Hematopoietic multipotent progenitor cell treated with erythropoietin and hydrocortisone succinate and interleukin-3 and kit ligand, for 6 days (in vitro differentiated cells): ENCODE data around the gene RABGGTA.
"Not testable (repeated sequence)": the region's sequence is repeated elsewhere in the genome, so short reads cannot be mapped to it uniquely, and the experiment has no call there.

Source experiments
- DNase-seq: peaks from one replicate; pipeline ENCODE4 v3.0.0-alpha.2; 2015

RABGGTA gene

DNA sequence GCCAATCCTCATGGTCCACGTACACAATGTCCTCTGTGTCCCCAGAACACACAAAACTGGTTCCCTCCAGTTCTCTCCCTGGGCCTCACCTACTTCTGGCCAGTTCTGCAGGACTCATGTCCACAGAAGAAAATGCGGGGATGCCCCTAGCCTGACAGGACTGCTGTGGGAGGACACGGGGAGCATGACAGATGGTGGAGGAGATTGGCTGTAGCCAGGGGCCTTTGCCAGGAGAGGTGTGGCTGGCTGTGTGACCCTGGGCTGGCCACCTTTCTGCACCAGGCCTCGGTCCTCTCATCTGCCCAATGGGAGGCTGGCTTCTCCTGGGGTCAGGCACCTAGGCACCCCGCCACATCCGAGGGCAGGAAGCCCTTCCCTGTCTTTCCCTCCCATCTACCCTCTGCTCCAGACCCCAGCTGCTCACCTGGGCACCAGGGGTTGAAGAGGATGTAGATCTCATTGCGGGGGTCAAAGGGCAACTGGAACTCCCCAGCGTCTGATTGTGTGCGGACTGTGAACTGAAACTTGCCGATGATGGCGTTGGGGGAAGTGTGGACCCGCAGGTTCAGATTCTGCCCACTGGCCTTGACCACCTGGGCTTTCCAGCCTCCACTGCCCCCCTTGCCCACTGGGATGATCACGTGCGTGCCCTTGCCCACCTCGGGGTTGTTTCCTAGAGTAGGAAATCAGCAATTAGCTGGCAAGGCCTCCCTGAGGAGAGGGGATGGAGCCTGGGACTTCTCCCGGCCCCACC is 11.2 kb downstream of the RABGGTA start:
- DNase-seq = no peak

DNA sequence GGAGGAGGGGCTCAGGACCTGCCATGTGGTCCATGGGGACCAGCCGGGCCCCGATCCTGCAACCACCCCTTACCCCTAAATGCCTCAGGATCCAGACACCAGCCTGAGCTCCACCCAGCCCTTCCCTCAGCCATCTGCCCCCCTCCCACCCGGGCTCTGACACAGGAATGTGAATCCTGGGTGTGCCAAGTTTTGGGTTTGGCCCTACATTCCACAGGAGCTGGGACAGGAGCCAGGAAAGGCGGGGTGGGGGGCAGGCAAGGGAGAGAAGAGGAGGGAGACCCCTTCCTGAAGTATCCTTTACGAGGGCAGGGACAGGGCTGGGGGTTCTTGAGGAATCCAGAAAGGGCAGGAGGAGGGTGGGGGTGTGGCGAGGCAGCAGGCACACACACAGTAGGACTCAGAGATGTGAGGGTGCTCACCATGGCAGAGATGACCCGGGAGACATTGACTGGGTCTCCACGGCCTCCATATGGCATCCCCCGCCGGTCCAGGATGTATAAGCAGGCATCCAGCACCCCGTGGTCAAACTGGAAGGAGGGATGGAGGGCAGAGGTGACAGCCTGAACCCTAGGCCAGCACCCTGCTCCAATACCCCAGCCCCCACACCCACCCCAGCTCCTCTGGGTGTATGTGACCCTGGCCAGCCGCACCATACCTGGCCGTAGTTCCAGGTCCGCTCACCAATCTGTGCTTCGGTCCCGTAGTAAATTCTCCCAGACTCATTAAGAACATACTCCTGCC is 11.9 kb downstream of the RABGGTA start:
- DNase-seq = no peak

DNA sequence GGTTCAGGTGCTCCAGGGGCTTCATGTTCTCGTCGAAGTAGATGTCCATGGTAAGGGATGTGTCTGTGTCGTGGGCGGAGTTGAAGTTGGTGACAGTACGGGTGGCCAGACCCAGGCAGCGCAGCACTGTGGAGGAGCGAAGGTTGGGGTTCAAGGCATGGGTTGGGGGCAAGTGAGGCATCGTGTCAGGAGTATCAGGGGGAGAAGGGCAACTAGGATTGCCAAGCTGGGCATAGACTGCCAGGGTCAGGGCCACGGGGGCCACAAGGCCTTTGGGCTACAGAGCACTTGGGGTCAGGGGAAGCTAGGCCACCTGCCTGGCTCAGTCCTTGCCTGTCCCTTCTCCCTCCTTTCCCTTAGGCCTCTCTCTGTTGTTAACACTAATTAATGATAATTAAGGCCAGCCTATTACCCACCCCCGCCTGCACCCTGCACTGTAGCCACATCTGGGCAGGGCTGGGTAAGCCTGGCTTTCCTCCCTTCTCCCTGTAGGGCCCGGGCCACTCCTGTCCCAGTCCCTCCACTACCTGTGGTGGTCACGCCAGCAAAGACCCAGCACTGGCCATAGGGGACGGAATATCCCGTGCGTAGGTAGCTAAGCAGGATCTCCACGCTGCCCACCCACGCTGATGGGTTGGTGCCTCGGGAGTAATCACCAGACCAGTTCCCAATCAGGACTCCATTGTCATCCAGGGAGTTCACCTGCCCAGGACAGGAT is 12.7 kb downstream of the RABGGTA start:
- no peak for DNase-seq

GRCh38 chr14:24258119-24258518 is 13.3 kb downstream of the RABGGTA start:
- DNase-seq = no peak

DNA sequence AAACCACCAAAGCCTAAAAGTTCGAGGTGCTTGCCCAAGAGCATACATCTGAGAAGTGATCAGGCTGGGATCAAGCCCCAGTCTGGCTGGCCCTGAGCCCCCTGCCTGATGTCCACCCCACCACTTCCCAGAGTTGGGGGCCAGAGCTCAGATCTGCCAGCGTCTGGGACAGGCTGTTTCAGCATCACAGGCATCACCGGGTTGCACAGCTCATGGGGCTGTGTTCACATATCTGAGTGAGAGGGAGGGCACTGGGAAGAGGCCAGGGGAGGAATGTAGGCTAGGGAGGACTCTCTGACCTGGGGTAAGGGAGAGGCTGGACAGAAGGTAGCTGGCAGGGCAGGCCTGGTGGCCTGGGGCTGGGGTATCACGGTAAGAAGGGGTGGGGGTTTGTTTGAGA is 14.4 kb downstream of the RABGGTA start:
- no peak for DNase-seq

- DNase-seq = peak; percentile 90
Measured at GRCh38 chr14:24255931-24256711, 15.3 kb downstream of the RABGGTA start.

- no peak for DNase-seq
Measured at GRCh38 chr14:24255438-24255837, 16.0 kb downstream of the RABGGTA start.

DNA sequence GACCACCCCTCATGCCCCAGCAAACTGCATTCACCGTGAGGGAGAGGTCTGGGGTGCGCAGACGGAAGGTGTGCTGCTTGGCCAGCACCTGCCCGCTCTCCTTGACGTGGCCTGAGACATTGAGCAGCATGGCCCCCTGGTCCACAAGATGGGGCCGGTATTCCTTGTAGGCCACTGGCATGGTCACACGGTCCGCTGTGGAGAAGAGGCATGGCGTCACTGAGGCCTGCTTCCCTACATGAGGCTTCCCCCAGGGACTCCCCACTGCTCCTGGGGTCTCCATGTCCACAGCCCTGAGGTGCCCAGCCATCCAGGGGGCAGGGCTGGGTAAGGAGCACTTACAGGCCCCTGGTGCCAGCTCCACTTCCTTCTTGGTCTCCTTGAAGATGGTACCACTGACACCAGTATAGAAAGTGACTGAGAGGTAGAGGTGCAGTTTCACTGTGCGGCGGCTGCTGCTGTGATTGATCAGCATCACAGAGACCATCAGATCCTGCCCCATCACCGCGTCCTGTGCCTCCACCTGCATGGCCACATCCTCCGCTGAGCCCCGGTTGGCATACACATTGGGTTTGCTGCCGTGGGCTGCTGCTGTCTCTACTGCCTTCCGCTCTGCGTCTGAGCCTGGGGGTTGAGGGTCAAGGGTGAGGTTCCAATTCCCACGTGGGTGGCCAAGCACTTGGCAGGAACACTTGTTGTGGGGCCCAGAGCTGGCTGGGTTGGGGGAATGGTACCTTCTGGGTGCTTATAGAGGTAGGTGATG is 16.6 kb downstream of the RABGGTA start:
- DNase-seq = no peak

DNA sequence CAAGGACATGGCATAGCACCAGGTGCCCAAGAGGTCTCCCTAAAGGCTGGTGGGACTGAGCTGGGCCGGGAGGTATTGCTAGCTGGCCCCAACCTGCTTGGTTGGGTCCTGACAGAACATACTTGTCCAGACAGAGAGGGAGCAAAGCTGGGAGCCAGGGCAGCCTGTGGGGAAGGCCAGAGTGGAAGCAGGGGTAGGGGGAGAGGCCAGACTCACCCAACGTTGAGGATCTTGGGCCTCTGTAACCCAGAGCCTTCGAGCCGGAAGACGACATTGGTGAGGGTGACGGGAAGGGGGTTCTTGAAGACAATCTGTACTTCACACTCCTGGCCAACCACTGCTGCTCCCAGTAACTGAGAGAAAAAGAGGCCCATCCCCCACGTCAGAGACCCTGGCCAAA is 17.5 kb downstream of the RABGGTA start:
- DNase-seq = no peak

- no peak for DNase-seq
Measured at GRCh38 chr14:24252289-24253124, 18.9 kb downstream of the RABGGTA start.

GRCh38 chr14:24251880-24252288 is 19.5 kb downstream of the RABGGTA start:
- no peak for DNase-seq

DNA sequence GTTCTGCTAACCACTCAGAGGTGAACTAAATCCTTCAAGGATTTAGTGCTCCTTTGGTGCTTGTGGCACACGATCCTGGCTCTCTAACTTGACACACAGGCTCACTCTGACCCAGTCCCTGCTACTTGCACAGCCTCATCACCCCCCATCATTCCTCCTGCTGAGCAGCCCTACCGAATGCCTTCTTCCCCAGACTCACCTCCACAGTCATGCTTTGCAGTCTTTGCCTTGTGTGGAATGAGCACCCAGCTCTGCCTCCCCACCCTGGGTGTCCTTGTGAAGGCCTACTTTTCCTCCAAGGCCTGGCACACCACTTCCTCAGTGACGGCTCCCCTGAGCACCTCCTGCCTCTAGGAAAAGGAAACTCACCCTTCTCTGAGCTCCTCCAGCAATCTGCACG is 21.0 kb downstream of the RABGGTA start:
- DNase-seq = no peak

- no peak for DNase-seq
Measured at GRCh38 chr14:24249230-24250021, 22.0 kb downstream of the RABGGTA start.

- DNase-seq = peak; percentile 66
Measured at GRCh38 chr14:24247422-24247821, 24.0 kb downstream of the RABGGTA start.

DNA sequence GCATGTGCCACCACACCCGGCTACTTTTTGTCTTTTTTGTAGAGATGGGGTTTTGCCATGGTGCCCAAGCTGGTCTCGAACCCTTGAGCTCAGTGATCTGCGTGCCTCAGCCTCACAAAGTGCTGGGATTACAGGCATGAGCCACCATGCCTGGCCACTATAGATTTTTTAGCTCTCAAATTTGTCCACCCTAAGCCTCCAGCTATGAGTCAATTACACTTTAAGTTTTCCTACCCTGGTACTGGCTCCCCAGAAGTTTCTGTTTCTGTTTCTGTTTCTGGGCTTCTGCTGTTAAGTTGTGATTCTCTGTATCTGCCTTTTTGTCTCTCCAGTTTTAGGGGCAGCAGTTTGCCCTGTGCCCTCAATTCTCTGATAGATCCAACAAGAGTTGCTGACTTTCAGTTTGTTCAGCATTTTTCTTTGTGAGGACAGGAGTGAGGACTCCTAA is 24.6 kb downstream of the RABGGTA start:
- DNase-seq = peak; percentile 36

- not testable (repeated sequence) for DNase-seq
Measured at GRCh38 chr14:24245350-24245749, 26.0 kb downstream of the RABGGTA start.

DNA sequence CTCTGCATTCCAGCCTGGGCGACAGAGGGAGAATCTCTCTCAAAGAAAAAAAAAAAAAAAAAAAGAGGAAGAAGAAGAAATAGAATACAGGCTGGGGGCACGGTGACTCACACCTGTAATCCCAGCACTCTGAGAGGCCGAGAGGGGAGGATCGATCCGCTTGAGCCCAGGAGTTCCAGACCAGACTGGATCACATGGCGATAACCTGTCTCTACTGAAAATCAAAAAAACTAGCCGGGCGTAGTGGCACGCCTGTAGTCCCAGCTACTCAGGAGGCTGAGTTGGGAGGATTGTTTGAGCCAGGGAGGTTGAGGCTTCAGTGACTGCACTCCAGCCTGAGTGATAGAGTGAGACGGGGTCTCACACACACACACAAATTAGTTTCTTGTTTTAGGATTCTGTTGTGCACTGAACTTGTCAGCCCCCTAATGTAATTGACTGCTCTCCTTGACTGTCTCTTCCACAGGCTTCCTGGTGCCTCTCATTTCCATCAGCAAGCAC is 28.0 kb downstream of the RABGGTA start:
- DNase-seq = no peak

- DNase-seq = peak; percentile 98
Measured at GRCh38 chr14:24241829-24242443, 29.5 kb downstream of the RABGGTA start.

DNA sequence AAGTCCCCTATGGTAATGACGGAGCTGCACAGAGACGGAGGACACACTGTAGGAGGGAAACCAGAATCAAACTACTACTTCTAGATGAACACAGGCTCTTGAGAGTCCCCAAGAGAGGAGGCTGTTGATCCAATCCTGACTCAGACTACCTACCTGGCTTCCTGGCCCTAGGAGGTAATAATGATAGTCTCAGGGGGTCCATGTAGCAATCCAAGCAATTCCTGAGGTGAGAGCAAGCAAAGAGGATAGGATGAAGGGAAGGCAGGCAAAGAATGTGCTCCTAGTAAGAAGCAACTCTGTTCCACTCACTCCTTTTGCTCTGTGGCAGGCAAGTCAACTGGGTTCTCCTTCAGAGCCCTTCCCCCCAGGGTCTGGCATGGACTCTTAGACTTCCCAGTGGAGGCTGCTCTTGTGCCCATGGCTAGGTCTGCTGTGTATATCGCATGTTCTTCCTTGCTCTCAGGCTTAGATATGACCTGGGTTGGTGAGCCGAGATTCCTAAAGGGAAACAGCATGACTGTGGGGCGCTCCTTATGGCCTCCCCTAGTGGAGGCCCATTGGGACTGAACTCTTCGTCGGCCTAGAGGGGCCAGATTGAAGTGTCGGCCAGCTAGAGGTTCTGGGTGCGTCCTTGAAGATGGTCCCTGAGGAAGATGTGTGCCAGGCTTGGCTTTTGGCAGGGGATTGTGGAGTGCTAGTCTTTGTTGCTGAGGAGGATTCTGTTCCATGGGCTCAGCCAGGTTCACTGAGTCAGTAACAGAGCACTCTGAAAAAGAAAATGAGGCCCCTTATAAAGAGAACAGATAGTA is 31.1 kb downstream of the RABGGTA start:
- no peak for DNase-seq
